ENCODE results near the gene DDI2.
A peak's percentile ranks its signal among the peaks of the same experiment; 100 is the strongest.
"Not testable (repeated sequence)": the region's sequence is repeated elsewhere in the genome, so short reads cannot be mapped to it uniquely, and the experiment has no call there.

The DDI2 gene

GRCh38 chr1:15617173-15618076, at the start of gene DDI2:
Gene DDI2 (plus strand): TSS chr1:15617458. CDS start chr1:15617671, 213 bp downstream.
- DNase-seq = peak; percentile 97

DNA sequence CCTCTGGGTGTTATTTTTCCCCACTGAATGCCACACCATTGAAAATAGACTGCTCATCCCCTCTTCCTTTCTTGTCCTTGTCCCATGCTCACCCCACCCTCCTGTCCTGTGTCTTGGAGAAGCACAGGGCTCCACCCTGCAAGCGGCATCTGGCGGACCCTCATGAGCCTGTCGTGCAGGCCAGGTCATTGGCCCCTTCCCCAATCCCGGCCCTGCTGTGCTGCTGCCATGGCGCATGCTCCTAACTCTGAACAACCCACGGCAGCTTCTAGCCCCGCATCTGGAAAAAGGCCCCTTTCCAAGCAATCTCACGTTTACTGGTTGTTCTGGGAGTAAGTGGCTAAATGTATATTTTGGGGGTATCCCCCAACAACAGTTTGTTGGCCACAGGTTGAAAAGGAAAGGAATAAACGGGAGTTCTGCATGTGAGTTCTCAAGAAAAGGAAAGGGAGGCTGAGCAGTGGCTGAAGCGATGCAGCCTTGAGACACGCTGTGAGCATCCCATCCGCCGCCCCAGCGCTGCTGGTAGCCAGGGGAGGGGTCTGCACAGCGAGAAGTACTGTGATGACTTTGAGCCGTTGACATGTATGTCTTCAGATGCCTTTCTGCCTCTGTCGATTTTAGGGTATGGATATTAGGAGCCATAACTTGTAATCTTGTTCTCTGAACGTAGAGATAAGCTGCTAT, 48.7 kb upstream of the DDI2 start:
- DNase-seq = no peak

DNA sequence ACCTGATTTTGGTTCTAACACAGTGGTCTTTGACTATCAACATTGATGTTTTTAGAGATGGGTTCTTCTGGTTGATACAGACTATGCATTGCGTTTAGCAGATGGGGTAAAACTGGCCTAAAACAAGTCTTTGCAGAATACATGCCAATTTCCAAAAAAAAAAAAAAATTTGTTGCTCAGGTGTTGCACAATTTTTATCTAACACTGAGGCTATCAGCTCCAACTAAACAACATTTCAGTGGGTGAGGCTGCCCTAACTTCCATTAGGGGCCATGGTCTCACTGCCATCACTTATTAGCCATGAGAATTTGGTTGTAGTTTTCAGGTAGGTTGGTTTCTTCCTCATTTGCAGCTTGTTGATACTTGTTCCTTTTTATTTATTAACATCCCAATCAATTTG, 46.4 kb upstream of the DDI2 start:
- DNase-seq = no peak

DNA sequence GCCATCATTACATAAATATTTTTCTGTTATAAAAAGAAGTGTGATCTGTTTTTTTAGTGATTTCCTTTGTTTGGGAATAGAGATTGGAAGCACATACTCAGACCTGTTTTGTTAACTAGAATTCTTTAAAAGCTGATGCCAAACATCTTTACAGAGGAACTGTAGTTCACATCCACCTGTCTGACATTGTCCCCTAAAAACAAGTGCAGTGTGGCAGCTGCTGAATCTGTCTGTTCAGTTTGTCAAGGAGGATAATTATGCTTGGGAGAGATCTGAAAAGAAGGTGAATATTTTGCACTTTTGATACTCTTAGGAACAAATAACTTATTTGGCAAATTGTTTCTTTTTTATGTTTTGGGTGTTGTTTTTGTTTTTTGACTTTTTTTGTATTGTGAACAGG, 46.0 kb upstream of the DDI2 start:
- no peak for DNase-seq

DNA sequence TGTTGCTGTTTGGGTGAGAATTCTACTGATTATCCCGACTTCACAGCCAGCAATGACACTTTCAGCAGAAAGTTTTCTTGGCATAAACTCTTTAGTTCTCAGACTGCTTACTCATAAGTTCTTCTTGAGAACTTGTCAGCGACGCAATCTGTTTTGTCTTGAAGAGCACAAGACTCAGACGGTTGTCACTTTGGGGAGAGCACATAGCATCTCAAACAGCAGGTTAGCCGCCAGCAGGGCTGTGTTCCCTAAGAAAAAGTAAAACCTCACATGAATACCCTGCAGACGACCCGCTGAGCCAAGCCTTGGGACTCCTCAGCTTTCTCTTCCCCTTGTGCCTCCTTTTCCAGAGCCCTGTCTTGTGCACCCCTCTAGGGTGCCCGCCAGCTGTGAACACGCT, 43.8 kb upstream of the DDI2 start:
- DNase-seq = no peak

DNA sequence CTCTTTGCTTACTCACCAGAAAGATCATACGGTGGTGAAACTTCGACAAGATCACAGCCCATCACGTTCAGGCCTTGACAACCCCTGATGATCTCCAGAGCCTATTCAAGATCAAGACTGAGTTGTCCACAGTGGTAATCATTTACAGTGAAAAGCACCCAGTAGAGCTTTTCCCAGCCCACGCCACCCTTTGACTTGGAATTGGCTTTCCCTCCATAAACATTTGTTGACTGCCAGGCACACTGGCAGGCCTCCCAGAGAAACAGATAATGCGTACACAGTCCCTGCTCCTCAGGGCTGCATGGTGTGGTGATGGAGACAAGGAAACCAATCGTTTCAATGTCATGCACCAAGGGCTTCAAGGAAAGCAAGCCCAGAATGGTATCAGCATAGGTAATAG, 42.5 kb upstream of the DDI2 start:
- DNase-seq = no peak

DNA sequence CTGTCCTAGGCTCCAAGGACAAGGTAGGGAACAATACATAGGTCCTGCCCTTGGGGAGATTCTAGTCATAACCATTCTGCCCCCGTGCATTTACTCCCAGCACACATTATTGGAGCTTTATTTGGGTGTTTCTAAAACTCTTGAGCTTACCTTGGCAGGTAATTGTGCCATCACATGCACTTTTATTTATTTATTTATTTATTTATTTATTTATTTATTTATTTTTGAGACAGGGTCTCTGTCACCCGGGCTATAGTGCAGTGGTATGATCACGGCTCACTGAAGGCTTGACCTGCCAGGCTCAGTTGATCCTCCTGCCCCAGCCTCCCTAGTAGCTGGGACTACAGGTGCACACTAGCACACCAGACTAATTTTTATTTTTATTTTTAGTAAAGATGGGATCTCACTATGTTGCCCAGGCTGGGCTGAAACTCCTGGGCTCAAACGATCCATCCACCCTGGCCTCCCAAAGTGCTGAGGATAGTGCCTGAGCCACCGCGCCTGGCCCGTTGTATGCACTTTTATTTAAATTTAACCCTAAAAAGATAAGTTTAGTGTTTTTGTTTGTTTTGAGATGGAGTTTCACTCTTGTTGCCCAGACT, 41.6 kb upstream of the DDI2 start:
- DNase-seq = no peak

DNA sequence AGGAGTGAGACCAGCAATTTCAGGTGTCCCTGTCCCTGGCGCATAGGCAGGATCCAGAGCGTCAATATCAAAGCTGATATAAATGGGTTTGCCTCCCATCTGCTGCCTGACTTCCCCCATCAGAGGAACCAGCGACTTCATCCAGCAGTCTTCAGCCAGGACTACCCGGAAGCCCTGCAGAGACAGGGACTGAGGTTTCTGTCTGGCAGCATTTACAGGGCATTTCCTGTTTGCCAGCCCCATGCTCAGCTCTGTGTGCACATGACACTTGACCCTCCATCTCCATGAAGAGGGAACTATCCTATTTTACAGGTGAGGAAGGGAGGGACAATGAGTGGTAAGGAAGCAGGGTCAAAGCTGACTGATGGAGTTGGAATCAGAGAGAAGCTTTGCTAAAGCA, 39.6 kb upstream of the DDI2 start:
- no peak for DNase-seq

- no peak for DNase-seq
These were observed 38.2 kb upstream of the DDI2 start for GRCh38 chr1:15578921-15579682.

DNA sequence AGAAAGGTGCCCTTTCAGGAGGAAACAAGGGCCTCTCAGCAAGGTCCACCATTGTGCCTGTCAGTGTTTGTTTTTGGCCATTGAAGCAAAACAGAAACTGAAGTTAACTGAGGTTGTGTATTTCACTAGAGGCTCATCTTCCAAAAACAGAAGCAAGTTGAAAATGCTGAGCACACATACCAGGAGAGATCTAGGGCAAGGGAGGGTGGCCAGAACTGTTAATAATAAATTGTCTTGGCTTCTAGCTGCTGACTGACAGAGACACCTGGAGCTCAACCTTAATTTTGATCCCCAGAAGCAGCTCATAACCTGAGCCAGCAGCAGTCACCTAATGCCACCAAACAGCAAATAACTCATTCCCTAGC, 37.6 kb upstream of the DDI2 start:
- no peak for DNase-seq

DNA sequence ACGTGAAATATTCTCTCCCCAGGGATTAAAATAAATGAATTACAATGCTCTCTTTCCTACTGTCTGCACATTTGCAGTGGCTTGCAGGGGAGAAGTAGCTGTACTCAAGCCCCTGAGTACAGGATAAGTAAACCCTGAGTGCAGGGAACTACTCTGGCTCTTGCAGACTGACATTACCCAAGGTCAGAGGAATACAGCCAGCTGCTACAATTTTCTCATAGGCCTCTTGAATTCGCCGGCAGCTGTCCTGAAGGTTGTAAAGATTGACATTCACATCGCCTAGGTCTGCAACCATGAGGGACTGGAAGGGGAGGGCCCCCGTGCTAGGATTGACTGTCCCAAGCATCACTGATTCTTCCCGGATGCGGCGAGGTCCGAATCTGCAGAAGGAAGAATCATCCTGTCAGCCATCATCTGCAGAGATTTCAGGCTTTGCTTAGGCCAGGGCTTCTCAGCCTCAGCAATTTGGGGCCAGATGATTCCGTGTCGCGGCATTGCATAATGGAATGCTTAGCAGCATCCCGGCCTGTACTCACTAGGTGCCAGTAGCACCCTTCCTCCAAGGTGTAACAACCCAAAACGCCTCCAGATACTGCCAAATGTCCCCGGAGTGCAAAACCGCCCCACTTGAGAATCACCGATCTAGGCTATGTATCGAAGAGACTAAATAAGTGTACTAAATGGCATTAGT, 34.1 kb upstream of the DDI2 start:
- DNase-seq = no peak

GRCh38 chr1:15584489-15585363, 32.5 kb upstream of the DDI2 start, which contains the start of gene AGMAT:
Gene AGMAT (minus strand): TSS chr1:15585051. CDS start chr1:15584967, 84 bp downstream.
- DNase-seq = peak; percentile 84

DNA sequence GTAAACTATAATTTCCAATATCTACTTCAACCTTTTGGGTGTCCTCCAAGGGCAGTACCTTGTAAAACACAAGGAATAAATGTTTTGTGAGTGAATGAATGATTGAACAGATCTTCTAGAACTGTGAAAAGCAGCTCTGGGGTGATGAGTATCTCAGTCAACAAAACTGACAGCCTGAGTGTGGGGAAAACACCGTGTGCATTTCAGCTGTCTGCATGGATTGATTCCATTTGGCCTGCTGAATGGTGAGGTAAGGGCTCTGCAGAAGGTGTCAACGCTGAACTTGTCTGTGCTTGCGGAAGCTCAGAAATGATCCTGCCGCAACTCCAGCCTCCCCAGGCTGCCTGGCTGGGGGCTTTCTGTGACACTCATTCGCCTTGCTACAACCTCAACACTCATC, 25.0 kb upstream of the DDI2 start:
- DNase-seq = no peak

- DNase-seq = no peak
These were observed 21.2 kb upstream of the DDI2 start for GRCh38 chr1:15595809-15596617.

DNA sequence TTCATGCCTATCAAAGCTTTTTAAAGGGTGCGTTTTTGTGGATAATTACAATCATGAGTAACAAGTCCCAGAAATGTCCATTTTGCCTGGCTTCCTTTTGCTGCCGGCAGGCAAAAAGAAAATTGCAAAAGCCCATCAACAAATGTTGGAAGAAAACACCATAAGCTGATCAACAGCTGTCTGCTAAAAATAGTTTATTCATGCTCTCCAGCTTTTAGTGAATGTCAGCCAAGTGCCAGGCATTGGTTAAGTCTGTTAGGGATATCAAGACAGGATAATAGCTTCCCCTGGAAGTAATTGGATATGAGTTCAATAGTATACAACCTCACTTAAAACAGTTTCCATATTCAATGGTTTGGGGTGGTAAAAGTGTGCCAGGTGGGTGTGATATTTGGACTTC, 18.8 kb upstream of the DDI2 start:
- DNase-seq = no peak

- DNase-seq = peak; percentile 98
These were observed 13.9 kb upstream of the DDI2 start for GRCh38 chr1:15603050-15603965.

DNA sequence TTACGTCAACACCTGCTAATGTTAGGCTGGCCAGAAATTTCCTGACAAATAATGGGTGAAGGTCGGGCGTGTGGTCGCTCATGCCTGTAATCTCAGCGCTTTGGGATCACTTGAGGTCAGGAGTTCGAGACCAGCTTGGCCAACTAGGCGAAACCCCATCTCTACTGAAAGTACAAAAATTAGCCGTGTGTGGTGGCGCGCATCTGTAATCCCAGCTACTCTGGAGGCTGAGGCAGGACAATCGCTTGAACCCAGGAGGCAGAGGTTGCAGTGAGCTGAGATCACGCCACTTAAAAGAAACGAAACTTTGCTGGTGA, 13.3 kb upstream of the DDI2 start:
- not testable (repeated sequence) for DNase-seq

GRCh38 chr1:15604400-15604799, 12.9 kb upstream of the DDI2 start:
- not testable (repeated sequence) for DNase-seq

All from hematopoietic multipotent progenitor cell treated with erythropoietin and hydrocortisone succinate and interleukin-3 and kit ligand, for 6 days (in vitro differentiated cells).